K562 (cell line): ENCODE results near the gene ENPP7. TPM values are rescaled to one million over a fixed set of nuclear protein-coding genes. Genes with fewer than 3 reads are reported as not detected.

ENCODE experiments used
- ARID1B ChIP-seq: fragments of 450-650 bp; IDR thresholded peaks from 2 replicates; pipeline ENCODE4 v1.6.1; 2016; ENCODE audit warnings: antibody characterized with exemption, mild to moderate bottlenecking, inconsistent platforms
- BMI1 ChIP-seq: fragments of 150-350 bp; IDR thresholded peaks from 2 replicates; pipeline ENCODE4 v1.6.1; 2014; ENCODE audit warnings: low read length
- CREBBP ChIP-seq: IDR thresholded peaks from one replicate; pipeline ENCODE4 v1.6.1; 2012; ENCODE audit warnings: low read depth, mild to moderate bottlenecking, control low read depth, inconsistent platforms, low read length
- CXXC5 ChIP-seq: fragments of 250-450 bp; sonication (Bioruptor Pico); IDR thresholded peaks from 2 replicates; pipeline ENCODE4 v1.8.0; 2022; ENCODE audit warnings: inconsistent platforms, mild to moderate bottlenecking, moderate library complexity
- DIDO1 ChIP-seq: fragments of 450-650 bp; IDR thresholded peaks from 2 replicates; pipeline ENCODE4 v1.6.1; 2016; ENCODE audit warnings: low read depth, missing biosample characterization, missing genetic modification characterization
- EWSR1 ChIP-seq: fragments of 450-650 bp; IDR thresholded peaks from 2 replicates; pipeline ENCODE4 v1.6.1; 2018; ENCODE audit warnings: borderline replicate concordance, mild to moderate bottlenecking, low read depth, moderate library complexity; ENCODE audit not compliant: partially characterized antibody
- FOXJ3 ChIP-seq: sonication (generic); formaldehyde crosslinking; IDR thresholded peaks from 2 replicates; pipeline ENCODE4 v1.4.0; 2020; ENCODE audit warnings: mild to moderate bottlenecking, missing genetic modification reagents
- GTF2E2 ChIP-seq: fragments of 200-800 bp; sonication (Bioruptor generic); IDR thresholded peaks from 2 replicates; pipeline ENCODE4 v1.6.1; 2016; ENCODE audit warnings: missing genetic modification characterization, missing compliant biosample characterization
- HDAC8 ChIP-seq: fragments of 450-650 bp; IDR thresholded peaks from 2 replicates; pipeline ENCODE4 v1.6.1; 2016; ENCODE audit warnings: mild to moderate bottlenecking, missing genetic modification characterization, moderate library complexity, missing compliant biosample characterization
- IFI16 ChIP-seq: fragments of 250-450 bp; sonication (Bioruptor Pico); IDR thresholded peaks from 2 replicates; pipeline ENCODE4 v2.1.2; 2022; ENCODE audit warnings: mild to moderate bottlenecking, inconsistent platforms
- KLF1 ChIP-seq: fragments of 450-650 bp; IDR thresholded peaks from 2 replicates; pipeline ENCODE4 v1.6.1; 2016; ENCODE audit warnings: missing genetic modification characterization, missing compliant biosample characterization
- MBD2 ChIP-seq: sonication (generic); IDR thresholded peaks from 2 replicates; pipeline ENCODE4 v1.6.1; 2016; ENCODE audit warnings: low read depth, borderline replicate concordance
- PREB ChIP-seq: sonication (generic); formaldehyde crosslinking; IDR thresholded peaks from 2 replicates; pipeline ENCODE4 v1.8.1; 2023; ENCODE audit warnings: mild to moderate bottlenecking, missing genetic modification reagents
- RAD21 ChIP-seq, 2 experiments: fragments of 250-450 bp in 1 of 2; fragments of 450-650 bp in 1 of 2; sonication (Bioruptor Pico) in 1 of 2; formaldehyde crosslinking in 1 of 2; IDR thresholded peaks in 1 of 2; conservative IDR thresholded peaks in 1 of 2; 2 replicates each; pipeline versions ENCODE4 v1.4.0 to v1.8.0; 2020 to 2022; ENCODE audit warnings: mild to moderate bottlenecking in 2 of 2, moderate library complexity in 1 of 2
- RFX5 ChIP-seq: IDR thresholded peaks from 2 replicates; pipeline ENCODE4 v1.6.1; 2011; ENCODE audit warnings: low read depth, mild to moderate bottlenecking, improper control_type of control experiment, low read length
- SIN3A ChIP-seq, 2 experiments: fragments of 150-350 bp in 1 of 2; IDR thresholded peaks; 2 replicates each; pipeline ENCODE4 v1.6.1; 2011 to 2016; ENCODE audit warnings: borderline replicate concordance in 2 of 2, low read depth in 2 of 2, low read length in 2 of 2, mild to moderate bottlenecking in 2 of 2, moderate library complexity in 2 of 2; ENCODE audit not compliant: control insufficient read depth in 1 of 2
- SNRNP70 ChIP-seq: fragments of 200-400 bp; formaldehyde crosslinking; optimal IDR thresholded peaks from 2 replicates; pipeline ENCODE3; 2017; ENCODE audit warnings: low read depth, low read length
- SRSF1 ChIP-seq: fragments of 200-400 bp; formaldehyde crosslinking; IDR thresholded peaks from 2 replicates; pipeline ENCODE4 v1.6.1; 2017; ENCODE audit warnings: mild to moderate bottlenecking, low read depth, low read length, moderate library complexity
- U2AF2 ChIP-seq: fragments of 200-400 bp; formaldehyde crosslinking; optimal IDR thresholded peaks from 2 replicates; pipeline ENCODE3; 2017; ENCODE audit warnings: low read depth, mild to moderate bottlenecking, low read length
- XRCC3 ChIP-seq: fragments of 450-650 bp; IDR thresholded peaks from 2 replicates; pipeline ENCODE4 v1.6.1; 2017; ENCODE audit warnings: mild to moderate bottlenecking, moderate library complexity
- ZBTB17 ChIP-seq: fragments of 450-650 bp; formaldehyde crosslinking; IDR thresholded peaks from 2 replicates; pipeline ENCODE4 v1.4.0; 2020; ENCODE audit warnings: mild to moderate bottlenecking
- ZNF347 ChIP-seq: fragments of 450-650 bp; formaldehyde crosslinking; IDR thresholded peaks from 2 replicates; pipeline ENCODE4 v1.4.0; 2020; ENCODE audit warnings: low read depth, mild to moderate bottlenecking, moderate library complexity
- ZNF639 ChIP-seq, 2 experiments: fragments of 200-800 bp in 1 of 2; sonication (Bioruptor generic) in 1 of 2; sonication (generic) in 1 of 2; formaldehyde crosslinking in 1 of 2; IDR thresholded peaks in 1 of 2; conservative IDR thresholded peaks in 1 of 2; 2 replicates each; pipeline versions ENCODE4 v1.5.0 to v1.6.1; 2016 to 2020; ENCODE audit warnings: missing compliant biosample characterization in 1 of 2, missing genetic modification characterization in 1 of 2, missing genetic modification reagents in 1 of 2
- ZNF717 ChIP-seq: fragments of 250-450 bp; sonication (Bioruptor Pico); IDR thresholded peaks from 2 replicates; pipeline ENCODE4 v1.5.0; 2021
- ZNF778 ChIP-seq: fragments of 450-650 bp; formaldehyde crosslinking; IDR thresholded peaks from 2 replicates; pipeline ENCODE4 v1.4.0; 2020; ENCODE audit warnings: mild to moderate bottlenecking, moderate library complexity
- polyA plus RNA-seq, 8 experiments: library from polyadenylated mRNA; depleted of rRNA in 4 of 8; stranded (reverse) in 5 of 8; unstranded in 3 of 8; fragments of >200 nt; fragmentation: Nextera tagmentation in 2 of 8; fragmentation: Illumina TruSeq in 1 of 8; extraction: Ambion mirVana in 2 of 8; extraction: Trizol in 1 of 8; gene quantifications; 2 replicates each; pipeline versions ENCODE4 v1.2.1 to v1.2.3, GENCODE V29; 2011 to 2014; ENCODE audit warnings: inconsistent platforms in 1 of 8, missing spikeins in 1 of 8
- total RNA-seq, 7 experiments: library from RNA; depleted of rRNA in 6 of 7; stranded (reverse); fragments of >200 nt in 6 of 7; fragmentation: Illumina TruSeq in 2 of 7; extraction: Trizol in 2 of 7; gene quantifications; 2 replicates each; pipeline versions ENCODE4 v1.2.1 to v1.2.3, GENCODE V29; 2011 to 2021; ENCODE audit warnings: low replicate concordance in 1 of 7
- TF ChIP-seq, protein P1 (sequence below): fragments of 450-650 bp; formaldehyde crosslinking; IDR thresholded peaks from 2 replicates; pipeline ENCODE4 v1.4.0; 2022; ENCODE audit warnings: mild to moderate bottlenecking, moderate library complexity

The ENPP7 gene
- total and polyA plus RNA-seq, 9 of the 15 experiments (the other 6 are each of a cell fraction or from before 2014, with no cell fraction given): not detected

DNA sequence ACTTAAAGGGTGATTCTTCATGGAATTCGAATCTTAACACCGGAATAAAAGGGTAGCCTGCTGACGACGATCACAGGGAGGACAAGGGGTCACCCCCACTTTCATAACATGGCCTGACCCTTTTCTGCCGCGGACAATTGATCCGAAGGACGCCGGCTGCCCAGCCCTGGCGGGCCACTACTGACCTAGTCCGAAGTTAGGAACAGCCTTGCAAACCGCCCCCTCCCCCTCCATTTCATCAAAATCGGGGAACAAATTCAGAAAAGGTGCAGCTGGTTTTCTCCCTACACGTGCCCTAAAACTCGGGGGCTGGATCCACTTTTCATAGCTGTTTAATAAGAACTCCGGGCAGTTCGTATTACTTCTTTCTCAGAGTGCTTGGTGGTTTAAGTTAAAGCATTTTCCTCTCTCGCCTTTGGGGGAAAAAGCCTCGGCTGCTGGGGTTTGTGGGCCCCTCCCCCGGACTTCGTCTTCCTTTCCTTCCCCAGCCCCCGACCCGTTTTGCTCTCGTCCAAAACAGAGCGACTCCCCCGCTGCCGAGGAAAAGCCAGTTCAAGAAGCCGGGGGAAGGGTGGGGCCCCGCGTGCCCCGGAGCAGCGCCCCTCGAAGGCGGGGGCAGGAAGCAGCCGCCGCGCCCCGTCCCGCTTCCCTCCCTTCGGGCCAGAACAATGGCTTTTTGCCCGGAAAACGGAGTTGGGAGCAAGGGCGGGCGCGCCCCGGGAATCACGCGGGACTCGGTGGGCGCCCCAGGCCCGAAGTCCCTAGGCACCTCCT, 46.6 kb downstream of the ENPP7 start (continued):
- TF ChIP-seq FOXJ3 (no peak), ZNF778 (no peak), CXXC5 (CRISPR knock-in tag) (peak; percentile 59), RAD21 (CRISPR knock-in tag; conservative IDR thresholded peaks at IDR 0.05 in 1 of 2, IDR thresholded peaks at IDR 0.05 in 1 of 2) (peak in 1 of 2 experiments; percentile 17; a peak in 2 of 4 replicates), ARID1B (peak; percentile 42), ZNF639 (CRISPR knock-in tag; conservative IDR thresholded peaks at IDR 0.05 in 1 of 2, IDR thresholded peaks at IDR 0.05 in 1 of 2) (peak in 1 of 2 experiments; percentile 67; a peak in 1 of 4 replicates), RFX5 (no peak), ZBTB17 (CRISPR knock-in tag) (no peak), ZNF717 (CRISPR knock-in tag) (no peak), DIDO1 (no peak), GTF2E2 (peak; percentile 69; the same call in 1 of the 2 replicates), EWSR1 (no peak), U2AF2 (no peak), SIN3A (IDR thresholded peaks at IDR 0.05; ENCODE audit: borderline replicate concordance in 2 of 2, control insufficient read depth in 1 of 2, low read depth in 2 of 2, low read length in 2 of 2) (peak in 1 of 2 experiments; percentile 47; a peak in 1 of 4 replicates), KLF1 (tag) (0 out of 2 replicates have a peak, but pooled peaks have one; percentile 40), PREB (no peak), BMI1 (no peak), SNRNP70 (no peak), IFI16 (CRISPR knock-in tag) (no peak), HDAC8 (tag) (no peak), MBD2 (peak; percentile 16; the same call in 1 of the 2 replicates), SRSF1 (no peak), ZNF347 (no peak), XRCC3 (no peak), CREBBP (no peak)
- TF ChIP-seq, protein P1, sequence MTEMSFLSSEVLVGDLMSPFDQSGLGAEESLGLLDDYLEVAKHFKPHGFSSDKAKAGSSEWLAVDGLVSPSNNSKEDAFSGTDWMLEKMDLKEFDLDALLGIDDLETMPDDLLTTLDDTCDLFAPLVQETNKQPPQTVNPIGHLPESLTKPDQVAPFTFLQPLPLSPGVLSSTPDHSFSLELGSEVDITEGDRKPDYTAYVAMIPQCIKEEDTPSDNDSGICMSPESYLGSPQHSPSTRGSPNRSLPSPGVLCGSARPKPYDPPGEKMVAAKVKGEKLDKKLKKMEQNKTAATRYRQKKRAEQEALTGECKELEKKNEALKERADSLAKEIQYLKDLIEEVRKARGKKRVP (CRISPR knock-in tag): no peak
